Measurements from ENCODE around the gene BNC2. TPM values are rescaled to one million over a fixed set of nuclear protein-coding genes. Genes with fewer than 3 reads are reported as not detected.

Gene BNC2
- total RNA-seq, 1 donor from 2014 or later: 2.9 TPM

DNA sequence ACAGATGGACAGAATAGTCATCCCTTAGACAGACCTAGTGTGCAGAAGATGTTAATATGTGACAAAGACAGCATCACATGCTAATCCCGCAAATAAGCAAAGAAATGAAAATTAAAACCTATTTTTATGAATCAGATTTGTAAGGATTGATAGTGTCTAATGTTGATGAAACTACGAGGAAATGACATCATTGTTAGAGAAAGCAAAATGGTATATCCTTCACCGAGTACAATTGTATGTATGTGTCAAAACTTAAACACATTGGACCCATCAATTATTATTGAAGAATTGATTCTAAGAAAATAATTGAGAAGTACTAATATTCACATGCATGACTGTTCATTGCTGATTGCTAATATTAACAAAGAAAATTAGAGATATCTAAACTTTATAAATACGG, 493.2 kb downstream of the BNC2 start:
- no peak overlapping the region for H3K4me3 ChIP-seq (ENCODE audit: low read depth, low read length)
- DNase-seq (ENCODE audit: low read depth): no peak
- TF ChIP-seq, protein P1, sequence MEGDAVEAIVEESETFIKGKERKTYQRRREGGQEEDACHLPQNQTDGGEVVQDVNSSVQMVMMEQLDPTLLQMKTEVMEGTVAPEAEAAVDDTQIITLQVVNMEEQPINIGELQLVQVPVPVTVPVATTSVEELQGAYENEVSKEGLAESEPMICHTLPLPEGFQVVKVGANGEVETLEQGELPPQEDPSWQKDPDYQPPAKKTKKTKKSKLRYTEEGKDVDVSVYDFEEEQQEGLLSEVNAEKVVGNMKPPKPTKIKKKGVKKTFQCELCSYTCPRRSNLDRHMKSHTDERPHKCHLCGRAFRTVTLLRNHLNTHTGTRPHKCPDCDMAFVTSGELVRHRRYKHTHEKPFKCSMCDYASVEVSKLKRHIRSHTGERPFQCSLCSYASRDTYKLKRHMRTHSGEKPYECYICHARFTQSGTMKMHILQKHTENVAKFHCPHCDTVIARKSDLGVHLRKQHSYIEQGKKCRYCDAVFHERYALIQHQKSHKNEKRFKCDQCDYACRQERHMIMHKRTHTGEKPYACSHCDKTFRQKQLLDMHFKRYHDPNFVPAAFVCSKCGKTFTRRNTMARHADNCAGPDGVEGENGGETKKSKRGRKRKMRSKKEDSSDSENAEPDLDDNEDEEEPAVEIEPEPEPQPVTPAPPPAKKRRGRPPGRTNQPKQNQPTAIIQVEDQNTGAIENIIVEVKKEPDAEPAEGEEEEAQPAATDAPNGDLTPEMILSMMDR (conservative IDR thresholded peaks at IDR 0.05; ENCODE audit: low read depth, low read length): no peak

- no peak for DNase-seq (ENCODE audit: low read depth)
- TF ChIP-seq, protein P1 (conservative IDR thresholded peaks at IDR 0.05; ENCODE audit: low read depth, low read length): peak; percentile 35
- no peak overlapping the region for H3K4me3 ChIP-seq (ENCODE audit: low read depth, low read length)
These were observed 499.2 kb downstream of the BNC2 start for GRCh38 chr9:16371306-16371705.

GRCh38 chr9:16370647-16371046, 499.8 kb downstream of the BNC2 start:
- DNase-seq (ENCODE audit: low read depth): no peak
- TF ChIP-seq, protein P1 (conservative IDR thresholded peaks at IDR 0.05; ENCODE audit: low read depth, low read length): no peak
- no peak overlapping the region for H3K4me3 ChIP-seq (ENCODE audit: low read depth, low read length)

DNA sequence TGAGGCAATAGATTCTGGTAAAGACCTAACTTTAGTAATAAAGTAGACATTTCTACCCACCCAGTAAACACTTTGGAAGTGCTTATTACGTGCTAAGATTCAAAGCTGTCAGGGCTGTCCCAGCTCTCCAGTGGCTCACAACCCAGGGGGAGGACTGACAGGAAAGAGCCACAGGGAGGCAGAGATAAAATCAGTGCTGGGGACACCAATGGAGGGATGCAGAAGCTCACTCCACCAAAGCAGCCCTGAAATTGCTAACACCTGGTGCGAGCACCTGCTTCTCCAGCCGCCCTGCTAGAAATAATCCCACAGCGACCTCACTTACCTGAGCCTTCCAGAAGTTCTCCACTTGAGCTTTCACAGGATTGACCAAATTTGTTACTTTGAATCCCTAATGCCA, 501.0 kb downstream of the BNC2 start:
- no peak overlapping the region for H3K4me3 ChIP-seq (ENCODE audit: low read depth, low read length)
- TF ChIP-seq, protein P1 (conservative IDR thresholded peaks at IDR 0.05; ENCODE audit: low read depth, low read length): no peak
- DNase-seq (ENCODE audit: low read depth): no peak

DNA sequence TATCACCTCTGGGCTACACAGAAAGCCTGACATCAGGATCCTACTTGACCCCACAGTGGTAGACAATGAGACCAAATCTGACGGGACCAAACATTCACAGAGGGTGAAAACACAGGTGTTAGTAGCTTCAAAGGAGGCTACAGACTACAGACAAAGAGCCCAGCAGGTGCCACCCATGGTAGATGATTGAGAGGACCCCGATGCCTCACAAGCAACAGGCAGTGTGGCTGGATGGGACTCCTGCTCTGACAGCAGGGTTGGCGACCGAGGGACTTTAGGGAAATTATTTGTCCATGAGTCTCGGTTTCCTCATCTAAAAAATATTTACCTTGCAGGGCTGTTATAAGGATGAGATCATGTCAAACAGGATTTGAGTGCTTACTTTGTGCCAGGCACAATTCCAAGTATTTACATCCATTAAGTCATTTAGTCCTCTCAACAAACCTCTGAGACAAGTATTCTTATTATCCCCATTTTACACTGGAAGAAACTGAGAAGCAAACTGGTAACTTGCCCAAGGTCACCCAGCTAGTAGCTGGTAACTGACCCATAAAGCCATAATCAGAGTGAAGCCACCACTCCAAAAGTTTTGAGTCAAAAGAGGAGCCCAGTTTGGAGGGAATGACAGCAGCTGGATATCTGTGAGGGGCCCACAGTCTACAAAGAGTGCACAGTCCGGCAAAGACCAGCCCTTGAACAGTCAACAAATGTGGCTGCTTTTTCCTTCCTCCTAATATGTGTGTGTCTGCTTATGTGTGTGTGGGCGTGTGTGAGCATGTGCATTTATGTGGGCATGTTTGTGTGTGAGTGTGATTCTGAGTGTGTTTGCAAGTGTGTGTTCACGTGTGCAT, 502.0 kb downstream of the BNC2 start:
- no peak overlapping the region for H3K4me3 ChIP-seq (ENCODE audit: low read depth, low read length)
- TF ChIP-seq, protein P1 (conservative IDR thresholded peaks at IDR 0.05; ENCODE audit: low read depth, low read length): no peak
- no peak for DNase-seq (ENCODE audit: low read depth)

DNA sequence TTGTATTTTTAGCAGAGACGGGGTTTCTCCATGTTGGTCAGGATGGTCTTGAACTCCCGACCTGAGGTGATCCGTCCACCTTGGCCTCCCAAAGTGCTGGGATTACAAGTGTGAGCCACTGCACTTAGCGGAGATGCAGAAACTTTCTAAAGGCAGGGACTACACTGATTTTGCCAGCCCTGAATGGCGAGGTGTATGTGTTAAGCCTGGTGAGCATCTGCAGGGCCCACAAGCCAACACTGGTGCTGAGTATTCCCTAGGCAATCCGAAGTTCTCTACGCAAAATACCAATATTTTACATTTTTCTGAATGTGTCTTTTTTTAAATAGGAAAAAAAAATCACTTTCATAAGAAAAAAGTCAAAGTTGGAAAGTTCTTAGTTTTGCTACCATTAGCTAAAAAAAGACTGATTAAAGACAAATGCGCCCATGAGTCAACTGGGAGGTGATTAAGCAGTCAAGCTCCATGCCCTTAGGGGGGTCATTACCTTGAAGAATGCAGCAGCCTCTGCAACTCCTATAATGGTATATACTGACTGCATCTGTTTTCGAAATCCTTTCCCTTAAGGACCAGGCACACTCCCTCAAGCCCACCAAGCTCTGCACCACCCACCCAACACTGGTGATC, 502.8 kb downstream of the BNC2 start:
- H3K4me3 ChIP-seq (ENCODE audit: low read depth, low read length): no peak overlapping the region

More for the DNA sequence above, 502.8 kb downstream of the BNC2 start:
- TF ChIP-seq, protein P1 (conservative IDR thresholded peaks at IDR 0.05; ENCODE audit: low read depth, low read length): no peak
- DNase-seq (ENCODE audit: low read depth): no peak

All from epithelial cell of proximal tubule (primary cell).